ENCODE measurements around the gene CARD9.

DNA sequence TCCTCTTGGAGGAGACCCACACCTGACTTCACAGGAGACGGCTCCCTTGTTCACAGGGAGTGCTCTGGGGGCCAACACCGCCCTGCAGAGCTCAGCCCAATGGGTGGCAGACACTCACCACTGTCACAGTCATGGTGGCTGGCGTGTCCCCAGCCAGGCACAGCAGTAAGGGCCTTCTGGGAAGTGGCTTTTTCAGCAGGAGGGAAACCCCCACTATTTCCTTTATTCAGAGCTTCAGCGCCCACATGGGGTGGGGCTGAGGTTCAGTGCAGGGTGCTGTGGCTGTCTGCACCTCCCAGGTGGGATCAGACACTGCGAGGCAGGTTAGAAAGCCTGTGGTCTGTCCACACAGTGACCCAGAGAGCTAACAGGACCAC, 30.1 kb upstream of the CARD9 start:
- TF ChIP-seq POLR2A (IDR thresholded peaks at IDR 0.05; ENCODE audit: low read length), result no peak
- TF ChIP-seq GATA1 (IDR thresholded peaks at IDR 0.05; ENCODE audit: low read depth, low read length), result no peak

Data from erythroblast (primary cell).